ENCODE measurements around the gene LINC00632.
A peak's percentile ranks its signal among the peaks of the same experiment; 100 is the strongest.

Gene LINC00632

GRCh38 chrX:140709421-140709846 lies at the start of gene LINC00632:
Gene LINC00632, plus strand, starts transcription at chrX:140709759.
- DNase-seq (ENCODE audit: low read depth, low spot score): peak; percentile 58

GRCh38 chrX:140661643-140662042 lies 47.9 kb upstream of the LINC00632 start:
- no peak for DNase-seq (ENCODE audit: low read depth, low spot score)

- no peak for DNase-seq (ENCODE audit: low read depth, low spot score)
These were observed 44.6 kb upstream of the LINC00632 start for GRCh38 chrX:140664939-140665338.

- peak; percentile 19 for DNase-seq (ENCODE audit: low read depth, low spot score)
These were observed 36.5 kb upstream of the LINC00632 start for GRCh38 chrX:140672840-140673731.

GRCh38 chrX:140687706-140688105 lies 21.9 kb upstream of the LINC00632 start:
- DNase-seq (ENCODE audit: low read depth, low spot score): no peak

- DNase-seq (ENCODE audit: low read depth, low spot score): peak; percentile 38
These were observed 18.0 kb upstream of the LINC00632 start for GRCh38 chrX:140691596-140691995.

- no peak for DNase-seq (ENCODE audit: low read depth, low spot score)
These were observed 11.9 kb upstream of the LINC00632 start for GRCh38 chrX:140697618-140698017.

- DNase-seq (ENCODE audit: low read depth, low spot score): no peak
These were observed 8.1 kb upstream of the LINC00632 start for GRCh38 chrX:140701480-140701879.

GRCh38 chrX:140710710-140711109 lies 1.2 kb downstream of the LINC00632 start:
- peak; percentile 54 for DNase-seq (ENCODE audit: low read depth, low spot score)

GRCh38 chrX:140711894-140712293 lies 2.3 kb downstream of the LINC00632 start:
- no peak for DNase-seq (ENCODE audit: low read depth, low spot score)

GRCh38 chrX:140712413-140713173 lies 3.0 kb downstream of the LINC00632 start:
- peak; percentile 96 for DNase-seq (ENCODE audit: low read depth, low spot score)

- no peak for DNase-seq (ENCODE audit: low read depth, low spot score)
These were observed 3.6 kb downstream of the LINC00632 start for GRCh38 chrX:140713174-140713539.

- DNase-seq (ENCODE audit: low read depth, low spot score): no peak
These were observed 6.2 kb downstream of the LINC00632 start for GRCh38 chrX:140715787-140716186.

GRCh38 chrX:140723121-140723715 lies 13.7 kb downstream of the LINC00632 start:
- DNase-seq (ENCODE audit: low read depth, low spot score): no peak

- no peak for DNase-seq (ENCODE audit: low read depth, low spot score)
These were observed 14.8 kb downstream of the LINC00632 start for GRCh38 chrX:140724309-140724708.

- no peak for DNase-seq (ENCODE audit: low read depth, low spot score)
These were observed 15.2 kb downstream of the LINC00632 start for GRCh38 chrX:140724736-140725135.

- no peak for DNase-seq (ENCODE audit: low read depth, low spot score)
These were observed 15.9 kb downstream of the LINC00632 start for GRCh38 chrX:140725500-140725899.

- peak; percentile 57 for DNase-seq (ENCODE audit: low read depth, low spot score)
These were observed 24.3 kb downstream of the LINC00632 start for GRCh38 chrX:140733766-140734342.

GRCh38 chrX:140744085-140744484 lies 34.5 kb downstream of the LINC00632 start:
- no peak for DNase-seq (ENCODE audit: low read depth, low spot score)

- no peak for DNase-seq (ENCODE audit: low read depth, low spot score)
These were observed 47.4 kb downstream of the LINC00632 start for GRCh38 chrX:140756941-140757340.

GRCh38 chrX:140762061-140762460 lies 52.5 kb downstream of the LINC00632 start:
- peak; percentile 72 for DNase-seq (ENCODE audit: low read depth, low spot score)

GRCh38 chrX:140764401-140764919 lies 54.9 kb downstream of the LINC00632 start:
- DNase-seq (ENCODE audit: low read depth, low spot score): peak; percentile 89

Data from ELF-1 (cell line).